ENCODE data around the gene PCBD2.

DNA sequence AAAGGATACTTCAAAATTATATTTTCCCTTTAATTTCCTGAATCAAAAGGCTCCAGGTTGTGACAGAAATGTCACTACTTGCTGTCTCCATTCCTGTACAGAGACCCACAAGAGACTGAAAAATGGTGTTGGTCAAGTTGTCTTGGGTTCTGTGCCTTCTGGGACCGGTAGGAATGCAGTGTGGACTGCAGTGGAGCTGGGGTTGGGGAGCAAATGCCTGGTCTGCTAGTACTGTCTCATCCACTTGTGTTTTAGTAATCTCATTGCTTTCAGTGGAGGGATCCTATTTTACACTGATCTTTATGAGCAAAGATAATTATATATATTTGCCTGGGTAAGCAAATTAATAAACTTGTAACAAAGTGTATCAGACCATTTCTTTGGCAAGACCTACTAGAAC, 38.6 kb downstream of the PCBD2 start:
- no peak for TF ChIP-seq CTCF (IDR thresholded peaks at IDR 0.05)
- TF ChIP-seq EZH2 (IDR thresholded peaks at IDR 0.05; ENCODE audit: borderline replicate concordance, insufficient read depth, low read depth, low read length, poor library complexity, severe bottlenecking) = no peak

All from B cell (primary cell).